Rectal smooth muscle tissue (tissue), 1 donor: ENCODE data around the gene TRAPPC6A.

ENCODE experiments used
- H3K27ac ChIP-seq: one replicate; pipeline ENCODE4 v1.7.0; 2013; ENCODE audit warnings: low read depth, low read length, inconsistent platforms
- H3K27me3 ChIP-seq: one replicate; pipeline ENCODE4 v1.7.0; 2013; ENCODE audit warnings: low read length; ENCODE audit not compliant: control insufficient read depth, insufficient read depth
- H3K36me3 ChIP-seq: one replicate; pipeline ENCODE4 v1.7.0; 2013; ENCODE audit warnings: low read length; ENCODE audit not compliant: control insufficient read depth, insufficient read depth
- H3K4me1 ChIP-seq: one replicate; pipeline ENCODE4 v1.7.0; 2013; ENCODE audit warnings: low read length; ENCODE audit not compliant: control insufficient read depth, insufficient read depth
- H3K4me3 ChIP-seq: one replicate; pipeline ENCODE4 v1.7.0; 2013; ENCODE audit warnings: low read length
- H3K9ac ChIP-seq: one replicate; pipeline ENCODE4 v1.7.0; 2013; ENCODE audit warnings: low read length

Gene TRAPPC6A

GRCh38 chr19:45147835-45148676 is 30.0 kb downstream of the TRAPPC6A start:
- peaks cover 10% of the 10 kb centered on the region for H3K36me3 ChIP-seq
- H3K9ac ChIP-seq = no peak overlapping the region
- no peak overlapping the region for H3K4me3 ChIP-seq
- no peak overlapping the region for H3K27ac ChIP-seq
- peaks cover 10% of the 10 kb centered on the region for H3K27me3 ChIP-seq
- H3K4me1 ChIP-seq = no peaks in the 10 kb centered on the region

GRCh38 chr19:45146741-45147205 is 31.3 kb downstream of the TRAPPC6A start:
- H3K4me1 ChIP-seq = no peaks in the 10 kb centered on the region
- H3K27ac ChIP-seq = no peak overlapping the region
- no peak overlapping the region for H3K4me3 ChIP-seq
- H3K9ac ChIP-seq = no peak overlapping the region
- peaks cover 17% of the 10 kb centered on the region for H3K36me3 ChIP-seq
- H3K27me3 ChIP-seq = peaks cover 3% of the 10 kb centered on the region

- H3K4me1 ChIP-seq = no peaks in the 10 kb centered on the region
- peaks cover 17% of the 10 kb centered on the region for H3K36me3 ChIP-seq
- H3K27me3 ChIP-seq = peaks cover under 1% of the 10 kb centered on the region
- H3K4me3 ChIP-seq = no peak overlapping the region
- no peak overlapping the region for H3K27ac ChIP-seq
- H3K9ac ChIP-seq = no peak overlapping the region
Observed at GRCh38 chr19:45146251-45146650, 31.8 kb downstream of the TRAPPC6A start.

- no peak overlapping the region for H3K9ac ChIP-seq
- H3K27ac ChIP-seq = no peak overlapping the region
- no peaks in the 10 kb centered on the region for H3K4me1 ChIP-seq
- peaks cover 17% of the 10 kb centered on the region for H3K36me3 ChIP-seq
- no peak overlapping the region for H3K4me3 ChIP-seq
- no peaks in the 10 kb centered on the region for H3K27me3 ChIP-seq
Observed at GRCh38 chr19:45145270-45146189, 32.5 kb downstream of the TRAPPC6A start.

- Histone ChIP-seq H3K4me1 (no peaks in the 10 kb centered on the region), H3K27ac (no peak overlapping the region), H3K4me3 (no peak overlapping the region), H3K9ac (no peak overlapping the region), H3K36me3 (peaks cover 17% of the 10 kb centered on the region), H3K27me3 (no peaks in the 10 kb centered on the region)
Observed at GRCh38 chr19:45144431-45145269, 33.4 kb downstream of the TRAPPC6A start.

GRCh38 chr19:45142726-45143110 is 35.3 kb downstream of the TRAPPC6A start:
- Histone ChIP-seq H3K27ac (no peak overlapping the region), H3K4me1 (no peaks in the 10 kb centered on the region), H3K27me3 (no peaks in the 10 kb centered on the region), H3K36me3 (peaks cover 17% of the 10 kb centered on the region), H3K4me3 (no peak overlapping the region), H3K9ac (no peak overlapping the region)

GRCh38 chr19:45142016-45142725 is 35.9 kb downstream of the TRAPPC6A start:
- Histone ChIP-seq H3K4me3 (no peak overlapping the region), H3K4me1 (no peaks in the 10 kb centered on the region), H3K27me3 (no peaks in the 10 kb centered on the region), H3K36me3 (peaks cover 15% of the 10 kb centered on the region), H3K27ac (no peak overlapping the region), H3K9ac (no peak overlapping the region)

- Histone ChIP-seq H3K27ac (no peak overlapping the region), H3K4me3 (no peak overlapping the region), H3K9ac (no peak overlapping the region), H3K36me3 (peaks cover 15% of the 10 kb centered on the region), H3K4me1 (peaks cover 6% of the 10 kb centered on the region), H3K27me3 (no peaks in the 10 kb centered on the region)
Observed at GRCh38 chr19:45141203-45141900, 36.7 kb downstream of the TRAPPC6A start.

- Histone ChIP-seq H3K4me3 (no peak overlapping the region), H3K9ac (no peak overlapping the region), H3K27ac (no peak overlapping the region), H3K36me3 (peaks cover 15% of the 10 kb centered on the region), H3K4me1 (peaks cover 6% of the 10 kb centered on the region), H3K27me3 (no peaks in the 10 kb centered on the region)
Observed at GRCh38 chr19:45140533-45140932, 37.5 kb downstream of the TRAPPC6A start.

GRCh38 chr19:45140144-45140503 is 37.9 kb downstream of the TRAPPC6A start:
- H3K36me3 ChIP-seq = peaks cover 15% of the 10 kb centered on the region
- peaks cover 6% of the 10 kb centered on the region for H3K4me1 ChIP-seq
- H3K9ac ChIP-seq = no peak overlapping the region
- no peak overlapping the region for H3K4me3 ChIP-seq
- H3K27me3 ChIP-seq = no peaks in the 10 kb centered on the region
- H3K27ac ChIP-seq = no peak overlapping the region
